Muscle layer of duodenum (tissue), 2 donors: ENCODE data around the gene STRA6.

Source experiments
- H3K27ac ChIP-seq: one replicate; pipeline ENCODE4 v1.7.0; 2013; ENCODE audit warnings: mild to moderate bottlenecking, low read length
- H3K27me3 ChIP-seq: one replicate; pipeline ENCODE4 v1.7.0; 2013; ENCODE audit warnings: low read depth, mild to moderate bottlenecking, control low read depth, low read length
- H3K36me3 ChIP-seq, 2 donors: one replicate each; pipeline ENCODE4 v1.7.0; 2013; ENCODE audit warnings: low read length in 2 of 2, control low read depth in 1 of 2, mild to moderate bottlenecking in 1 of 2; ENCODE audit not compliant: insufficient read depth in 2 of 2, control insufficient read depth in 1 of 2
- H3K4me1 ChIP-seq, 2 donors: one replicate each; pipeline ENCODE4 v1.7.0; 2013; ENCODE audit warnings: low read length in 2 of 2, mild to moderate bottlenecking in 2 of 2, control low read depth in 1 of 2, moderate library complexity in 1 of 2; ENCODE audit not compliant: insufficient read depth in 2 of 2, control insufficient read depth in 1 of 2
- H3K4me3 ChIP-seq, 2 donors: one replicate each; pipeline ENCODE4 v1.7.0; 2013; ENCODE audit warnings: low read length in 2 of 2, low read depth in 1 of 2, mild to moderate bottlenecking in 1 of 2
- H3K9me3 ChIP-seq, 2 donors: one replicate each; pipeline ENCODE4 v1.7.0; 2013; ENCODE audit warnings: low read length in 2 of 2, control low read depth in 1 of 2, mild to moderate bottlenecking in 1 of 2; ENCODE audit not compliant: control insufficient read depth in 1 of 2
- donor health status: healthy.

STRA6 gene

DNA sequence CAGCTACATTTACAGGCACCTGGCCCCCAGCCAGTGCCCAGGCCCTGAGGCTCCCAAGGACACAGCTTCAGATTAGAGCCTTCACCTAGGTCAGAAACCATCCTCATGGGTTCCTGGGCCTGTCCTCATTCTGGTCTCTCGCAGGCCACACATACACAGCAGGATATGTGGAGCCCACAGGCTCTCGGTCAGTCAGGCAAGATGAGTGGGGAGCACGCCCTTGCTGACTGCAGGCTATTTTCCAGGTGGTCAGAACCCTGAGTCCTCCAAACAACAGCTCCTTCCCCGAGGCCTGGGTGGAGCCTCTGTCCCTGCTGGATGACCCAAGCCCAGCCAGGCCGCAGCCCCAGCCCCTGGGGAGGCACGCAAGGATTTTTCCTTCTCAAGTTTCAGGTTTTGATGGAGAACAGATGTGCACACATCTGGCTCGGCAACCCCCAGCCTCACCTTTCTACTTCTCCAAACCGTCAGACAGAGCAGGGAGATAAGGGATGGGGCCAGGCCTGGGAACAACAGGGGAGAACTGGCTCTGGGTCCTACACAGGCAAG is 1.6 kb downstream of the STRA6 start:
- Histone ChIP-seq H3K4me3 (no peak overlapping the region), H3K36me3 (no peaks in the 10 kb centered on the region), H3K9me3 (no peaks in the 10 kb centered on the region), H3K4me1 (no peaks in the 10 kb centered on the region), H3K27ac (no peak overlapping the region), H3K27me3 (no peaks in the 10 kb centered on the region)

DNA sequence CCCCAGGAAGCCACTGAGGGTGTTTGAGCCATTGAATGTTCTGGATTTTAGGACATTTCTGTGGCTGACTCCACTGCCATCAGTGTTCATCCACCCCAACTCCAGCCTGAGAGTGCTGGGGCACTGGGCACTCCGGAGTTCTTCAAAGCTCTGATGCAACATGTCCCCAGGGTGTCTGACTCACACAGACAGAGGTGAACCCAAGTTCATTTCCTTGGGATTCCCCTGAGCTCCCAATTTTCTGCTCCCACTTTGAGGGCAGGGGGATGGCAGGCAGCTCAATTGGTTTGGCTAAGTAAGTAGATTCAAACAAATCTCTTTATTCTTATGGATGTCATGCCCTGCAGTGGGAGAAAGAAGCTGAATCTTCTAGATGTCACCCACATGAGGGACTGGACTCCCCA is 2.2 kb downstream of the STRA6 start:
- H3K27me3 ChIP-seq, result no peaks in the 10 kb centered on the region
- no peaks in the 10 kb centered on the region for H3K4me1 ChIP-seq
- no peaks in the 10 kb centered on the region for H3K36me3 ChIP-seq
- no peak overlapping the region for H3K27ac ChIP-seq
- no peak overlapping the region for H3K4me3 ChIP-seq
- no peaks in the 10 kb centered on the region for H3K9me3 ChIP-seq

DNA sequence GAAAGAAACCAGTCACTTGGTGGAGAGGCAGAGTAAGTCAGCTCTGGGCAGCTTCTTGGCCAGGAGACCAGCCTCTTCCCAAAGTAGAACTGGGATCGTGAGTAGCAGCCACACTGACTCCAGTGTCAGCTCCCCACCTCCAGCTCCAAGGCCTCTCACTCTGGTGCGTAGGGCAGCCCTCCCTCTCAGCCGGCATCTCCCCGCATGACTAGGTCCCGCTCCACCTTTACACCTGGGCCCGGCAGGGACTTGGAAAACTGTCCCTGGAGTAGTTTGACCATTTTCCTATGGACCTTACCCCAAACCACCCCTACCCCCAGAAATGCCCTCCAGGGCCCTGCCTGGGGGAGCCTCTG is 3.3 kb downstream of the STRA6 start:
- H3K4me3 ChIP-seq, result no peak overlapping the region
- no peaks in the 10 kb centered on the region for H3K36me3 ChIP-seq
- no peaks in the 10 kb centered on the region for H3K27me3 ChIP-seq
- no peaks in the 10 kb centered on the region for H3K4me1 ChIP-seq
- H3K27ac ChIP-seq, result no peak overlapping the region
- H3K9me3 ChIP-seq, result no peaks in the 10 kb centered on the region

DNA sequence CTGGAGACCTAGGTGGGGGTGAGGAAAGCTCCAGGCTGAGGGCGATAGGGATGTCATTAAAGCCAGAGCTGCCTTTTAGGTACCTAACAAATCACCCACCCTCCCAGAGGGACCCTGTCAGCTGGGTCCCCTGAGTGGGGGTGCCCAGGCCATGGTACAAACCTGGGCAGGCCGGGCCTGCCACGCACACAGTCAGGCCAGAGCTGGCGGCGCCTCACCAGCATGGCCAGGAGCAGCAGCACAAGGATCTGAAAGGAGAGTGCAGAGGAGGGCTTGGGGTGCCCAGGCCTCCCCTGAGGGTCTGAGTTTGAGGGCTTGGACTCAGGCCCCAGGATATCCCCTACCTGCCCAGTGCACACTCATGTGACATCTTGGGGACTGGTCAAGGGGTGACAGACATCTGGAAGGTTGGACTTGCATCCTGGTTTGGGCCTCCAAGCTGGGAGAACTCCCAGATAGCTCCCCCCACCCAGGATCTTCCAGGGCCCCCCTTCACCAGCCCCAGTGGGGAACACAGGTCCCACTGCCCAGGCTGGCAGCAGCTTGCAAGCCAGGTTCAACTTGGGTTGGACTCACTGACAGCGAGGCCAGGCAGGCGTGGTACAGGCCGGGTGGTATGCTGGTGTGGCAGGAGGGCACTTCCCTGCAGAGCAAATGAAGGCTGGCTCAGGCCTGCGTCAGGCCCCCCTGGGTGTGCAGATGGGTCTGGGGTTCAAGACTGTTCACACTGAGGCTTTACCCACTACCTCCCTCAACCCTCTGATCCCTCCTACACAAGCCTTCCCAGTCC is 5.2 kb downstream of the STRA6 start:
- H3K27ac ChIP-seq, result no peak overlapping the region
- H3K4me3 ChIP-seq, result no peak overlapping the region
- no peaks in the 10 kb centered on the region for H3K36me3 ChIP-seq
- no peaks in the 10 kb centered on the region for H3K9me3 ChIP-seq
- H3K4me1 ChIP-seq, result no peaks in the 10 kb centered on the region
- no peaks in the 10 kb centered on the region for H3K27me3 ChIP-seq

DNA sequence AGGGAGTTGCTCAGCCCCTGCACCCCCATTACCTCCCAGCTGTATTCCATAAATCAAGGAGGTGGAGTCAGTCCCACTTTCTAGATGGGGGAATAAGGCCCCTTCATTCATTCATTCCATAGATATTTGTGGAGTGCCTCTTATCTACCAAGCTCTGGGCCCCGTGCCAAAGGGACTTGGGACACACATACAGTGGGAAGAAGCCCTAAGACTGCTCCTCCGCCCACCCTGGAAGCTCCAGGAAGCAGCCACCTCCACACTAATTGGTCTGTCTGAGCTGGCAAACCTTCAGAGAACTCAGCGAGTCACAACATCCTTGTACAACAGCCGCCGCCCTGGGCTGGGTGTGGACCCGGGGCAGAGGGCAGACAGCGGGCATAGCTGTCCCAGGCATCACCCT is 6.4 kb downstream of the STRA6 start:
- H3K27me3 ChIP-seq, result no peaks in the 10 kb centered on the region
- H3K4me1 ChIP-seq, result no peaks in the 10 kb centered on the region
- H3K4me3 ChIP-seq, result no peak overlapping the region
- H3K9me3 ChIP-seq, result no peaks in the 10 kb centered on the region
- no peaks in the 10 kb centered on the region for H3K36me3 ChIP-seq
- no peak overlapping the region for H3K27ac ChIP-seq

DNA sequence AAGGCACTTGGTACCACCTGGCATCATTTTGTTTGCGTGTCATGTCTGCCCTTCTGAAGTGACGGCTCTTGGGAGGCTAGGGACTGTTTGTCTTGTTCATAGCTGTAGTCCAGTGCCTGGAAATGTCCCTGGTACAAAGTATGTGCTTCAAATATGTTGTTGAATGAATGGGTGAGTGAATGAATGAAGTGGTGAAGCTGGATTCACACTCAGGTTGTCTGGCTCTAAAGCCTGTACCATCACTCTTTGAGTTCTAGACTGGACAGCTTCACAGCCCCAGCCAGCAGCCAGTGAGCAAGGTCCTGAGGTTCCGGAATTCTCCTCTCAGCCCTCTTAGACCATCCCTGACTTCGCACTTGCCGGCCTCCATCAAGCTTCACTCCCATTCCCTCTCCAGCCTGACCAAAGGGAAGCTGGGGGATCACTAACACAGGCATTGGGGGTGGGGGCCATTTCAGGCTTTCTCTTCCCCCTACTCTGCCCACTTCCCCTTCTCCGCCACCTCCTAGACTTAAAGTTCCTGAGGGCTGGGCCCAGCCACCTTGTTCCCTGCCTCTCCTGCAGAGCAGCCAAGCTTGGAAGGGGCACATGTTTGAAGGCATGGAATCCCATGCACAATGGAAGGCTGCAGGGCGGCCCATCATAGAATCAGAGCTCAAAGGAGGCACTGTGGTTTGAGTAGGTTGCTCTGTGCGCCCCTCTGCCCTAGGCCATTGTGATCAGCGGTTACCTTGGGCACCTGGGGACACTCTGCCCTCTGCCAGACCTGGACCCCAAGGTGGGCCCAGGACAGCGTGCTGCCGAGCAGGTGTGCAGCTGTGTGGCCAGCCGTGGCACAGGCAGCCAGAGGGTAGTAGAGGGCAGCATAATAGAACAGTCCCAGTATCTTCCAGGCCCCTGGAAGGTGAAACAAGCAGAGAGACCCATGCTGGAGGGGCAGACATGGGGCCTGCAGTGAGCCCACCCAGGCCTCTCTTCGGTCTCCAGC is 7.7 kb downstream of the STRA6 start:
- no peak overlapping the region for H3K27ac ChIP-seq
- no peaks in the 10 kb centered on the region for H3K9me3 ChIP-seq
- H3K4me1 ChIP-seq, result no peaks in the 10 kb centered on the region

DNA sequence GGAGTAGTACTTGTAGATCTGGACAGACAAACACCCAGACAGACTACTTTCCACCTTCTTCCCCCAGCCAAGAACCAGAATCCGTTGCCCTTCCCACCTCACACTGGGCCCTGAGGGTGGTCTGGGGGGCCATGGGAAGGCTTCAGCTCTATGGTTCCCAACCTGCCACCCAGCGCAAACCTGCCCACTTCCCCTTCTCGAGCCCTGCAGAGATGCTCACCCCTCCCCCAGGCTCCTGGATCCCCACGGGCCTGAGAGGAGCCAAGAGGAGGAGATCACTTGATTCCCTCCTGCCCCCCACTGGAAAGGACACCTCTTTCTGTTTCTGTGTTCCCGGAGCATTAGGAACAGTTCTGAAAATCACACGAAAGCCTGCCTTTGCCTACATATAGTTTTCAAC is 8.7 kb downstream of the STRA6 start:
- Histone ChIP-seq H3K36me3 (no peaks in the 10 kb centered on the region), H3K27ac (no peak overlapping the region), H3K9me3 (no peaks in the 10 kb centered on the region)

More for the DNA sequence above, 7.7 kb downstream of the STRA6 start:
- Histone ChIP-seq H3K4me3 (no peak overlapping the region), H3K36me3 (no peaks in the 10 kb centered on the region), H3K27me3 (no peaks in the 10 kb centered on the region)

DNA sequence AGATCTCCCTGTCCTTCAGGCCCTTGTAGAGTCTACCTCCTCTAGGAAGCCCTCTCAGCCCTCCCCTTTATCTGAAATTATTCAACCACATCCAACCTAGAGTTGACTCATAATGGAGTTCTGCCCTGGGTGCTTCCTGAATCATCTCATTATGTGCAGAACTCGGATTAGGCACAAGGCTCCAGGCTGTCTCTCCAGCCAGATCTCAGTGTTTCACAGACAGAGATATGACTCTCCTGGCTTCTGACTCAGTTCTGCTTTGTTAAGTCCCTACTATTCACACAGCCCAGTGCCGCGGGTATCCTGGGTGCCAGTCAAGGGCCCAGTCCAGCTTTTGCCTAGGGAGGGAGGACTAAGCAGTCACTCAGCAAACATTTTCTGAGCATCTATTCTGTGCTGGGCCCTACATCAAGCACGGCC is 9.3 kb downstream of the STRA6 start:
- Histone ChIP-seq H3K9me3 (no peaks in the 10 kb centered on the region), H3K27me3 (no peaks in the 10 kb centered on the region), H3K4me1 (no peaks in the 10 kb centered on the region), H3K4me3 (no peak overlapping the region), H3K27ac (no peak overlapping the region), H3K36me3 (no peaks in the 10 kb centered on the region)

More for the DNA sequence above, 8.7 kb downstream of the STRA6 start:
- Histone ChIP-seq H3K4me1 (no peaks in the 10 kb centered on the region), H3K27me3 (no peaks in the 10 kb centered on the region), H3K4me3 (no peak overlapping the region)

DNA sequence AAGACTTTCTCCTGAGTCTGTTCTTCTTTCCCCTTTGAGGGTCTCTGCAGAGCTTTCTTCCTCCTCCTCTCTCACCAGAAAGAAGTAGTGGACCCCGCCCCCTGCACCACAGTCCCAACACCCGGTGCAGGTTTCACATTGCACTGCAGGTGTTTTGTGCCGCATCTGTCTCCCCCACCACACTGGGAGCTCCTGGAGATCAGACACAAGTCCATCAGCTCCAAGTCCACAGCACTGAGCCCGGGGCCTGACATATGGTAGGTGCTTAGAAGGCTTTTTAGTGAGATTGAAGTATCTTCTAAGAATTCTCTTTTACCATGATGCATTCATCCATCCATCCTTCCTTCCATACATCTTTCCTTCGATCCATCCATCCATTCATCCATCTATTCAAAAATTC is 9.8 kb downstream of the STRA6 start:
- no peaks in the 10 kb centered on the region for H3K27me3 ChIP-seq
- no peaks in the 10 kb centered on the region for H3K9me3 ChIP-seq
- H3K36me3 ChIP-seq, result no peaks in the 10 kb centered on the region
- H3K27ac ChIP-seq, result no peak overlapping the region
- H3K4me1 ChIP-seq, result no peaks in the 10 kb centered on the region
- no peak overlapping the region for H3K4me3 ChIP-seq

DNA sequence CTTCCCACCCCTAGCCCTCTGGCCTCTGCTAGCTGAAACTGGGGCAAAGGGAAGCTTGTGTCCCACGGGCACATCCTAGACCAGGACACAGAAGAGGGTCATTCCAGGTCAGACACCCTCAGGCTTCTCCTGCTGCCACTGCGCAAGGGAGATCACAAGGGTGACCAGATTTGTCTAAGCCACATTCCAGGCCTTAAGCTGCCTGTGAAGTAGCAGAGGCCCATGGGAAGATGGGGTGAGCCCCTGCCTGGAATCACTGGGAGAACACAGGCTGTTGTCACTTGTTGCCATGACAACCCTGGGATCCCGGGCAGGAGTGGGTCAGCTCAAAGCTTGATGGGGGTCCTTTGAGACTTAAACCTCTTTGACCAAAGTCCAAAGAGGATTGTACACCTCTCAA is 10.8 kb downstream of the STRA6 start:
- Histone ChIP-seq H3K27ac (no peak overlapping the region), H3K4me3 (no peak overlapping the region), H3K36me3 (no peaks in the 10 kb centered on the region), H3K4me1 (no peaks in the 10 kb centered on the region), H3K9me3 (no peaks in the 10 kb centered on the region), H3K27me3 (no peaks in the 10 kb centered on the region)

DNA sequence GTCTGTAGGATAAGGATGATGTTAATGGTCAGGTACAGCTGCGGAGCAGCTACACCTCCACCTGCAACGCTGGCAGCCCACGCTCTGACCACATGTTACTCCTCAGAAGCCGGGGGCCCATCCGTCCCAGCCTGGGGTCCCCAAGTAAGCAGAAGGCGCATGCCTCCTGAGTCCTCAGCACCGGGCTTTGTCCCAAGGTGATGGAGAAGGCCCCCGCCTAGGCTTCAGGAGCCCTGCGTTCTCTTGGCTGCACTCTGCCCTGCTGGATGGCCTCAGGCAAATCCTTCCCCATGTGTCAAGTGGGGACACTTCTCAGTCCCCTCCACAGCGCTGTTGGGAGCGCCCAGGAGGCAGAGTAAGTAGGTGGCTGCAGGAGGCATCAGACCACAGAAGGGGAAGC is 14.4 kb downstream of the STRA6 start:
- Histone ChIP-seq H3K4me1 (no peaks in the 10 kb centered on the region), H3K36me3 (no peaks in the 10 kb centered on the region), H3K4me3 (no peak overlapping the region), H3K9me3 (no peaks in the 10 kb centered on the region), H3K27me3 (no peaks in the 10 kb centered on the region), H3K27ac (no peak overlapping the region)
